GM18519 (cell line): Measurements from ENCODE around the gene TSKU.

Experiments used
- ATAC-seq: cut with Tn5 transposase; IDR thresholded peaks from one replicate; pipeline ENCODE4 v1.9.1; 2021; ENCODE audit warnings: mild to moderate bottlenecking, moderate library complexity; ENCODE audit not compliant: unreplicated experiment, low FRiP score

Gene TSKU

DNA sequence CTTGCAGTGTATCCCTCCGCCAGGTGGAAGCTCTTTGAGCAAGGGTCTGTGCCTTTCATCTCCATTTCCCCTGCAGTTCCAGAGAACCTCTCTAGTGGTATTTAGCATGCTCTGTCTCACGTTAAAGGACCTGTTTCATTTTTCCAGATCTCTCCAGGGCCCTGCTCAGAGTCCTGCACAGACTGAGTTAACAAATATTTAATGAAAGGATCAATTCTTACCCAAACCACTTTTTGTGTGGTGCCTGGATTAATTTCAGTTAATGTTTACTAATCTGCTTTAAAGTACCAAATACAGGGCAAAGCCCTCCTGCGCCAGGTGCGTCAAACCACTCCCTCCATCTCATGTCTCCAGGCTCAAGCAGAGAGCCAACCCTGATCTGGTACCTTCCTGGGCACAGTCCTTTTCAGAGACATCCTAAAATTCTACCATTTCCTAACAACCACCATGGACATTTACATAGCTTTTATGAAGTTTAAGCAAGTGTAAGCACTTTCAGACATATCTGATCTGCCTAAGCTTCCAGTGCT is 58.8 kb downstream of the TSKU start:
- ATAC-seq = no peak

DNA sequence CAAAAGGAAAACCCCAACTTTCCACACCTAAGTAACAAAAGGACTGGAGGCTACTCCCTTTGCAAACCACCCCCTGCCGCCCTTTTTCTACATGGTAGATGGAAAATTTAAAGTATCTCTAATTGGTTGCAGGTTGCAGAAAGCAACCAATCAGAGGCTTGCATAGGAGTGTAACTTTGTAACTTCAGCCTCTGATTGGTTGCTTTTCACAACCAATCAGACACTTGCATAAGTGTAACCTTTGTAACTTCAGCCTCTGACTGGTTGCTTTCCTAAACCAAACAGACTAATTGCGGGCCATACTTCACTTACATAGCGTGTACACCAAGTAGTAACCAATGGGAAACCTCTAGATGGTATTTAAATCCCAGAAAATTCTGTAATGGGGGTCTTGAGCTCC is 60.8 kb downstream of the TSKU start:
- no peak for ATAC-seq

DNA sequence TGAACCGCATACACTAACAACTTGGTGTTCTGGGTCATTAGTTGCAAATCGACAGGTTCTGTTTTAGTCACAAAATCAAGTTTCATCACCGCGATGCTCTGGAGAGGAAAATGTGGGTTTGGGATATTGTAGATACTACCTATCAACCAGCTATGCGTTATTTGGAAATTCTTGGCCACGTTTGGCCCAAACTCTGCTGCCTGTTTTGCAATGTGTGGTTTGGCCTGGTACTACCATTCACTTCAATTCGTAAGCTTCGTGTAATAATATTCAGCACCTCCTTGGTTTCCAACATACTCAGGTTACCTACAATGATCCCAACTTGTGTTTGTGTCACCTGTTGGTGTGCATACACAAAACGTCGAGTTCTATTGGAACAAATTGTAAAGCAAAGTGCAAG is 61.4 kb downstream of the TSKU start:
- no peak for ATAC-seq

DNA sequence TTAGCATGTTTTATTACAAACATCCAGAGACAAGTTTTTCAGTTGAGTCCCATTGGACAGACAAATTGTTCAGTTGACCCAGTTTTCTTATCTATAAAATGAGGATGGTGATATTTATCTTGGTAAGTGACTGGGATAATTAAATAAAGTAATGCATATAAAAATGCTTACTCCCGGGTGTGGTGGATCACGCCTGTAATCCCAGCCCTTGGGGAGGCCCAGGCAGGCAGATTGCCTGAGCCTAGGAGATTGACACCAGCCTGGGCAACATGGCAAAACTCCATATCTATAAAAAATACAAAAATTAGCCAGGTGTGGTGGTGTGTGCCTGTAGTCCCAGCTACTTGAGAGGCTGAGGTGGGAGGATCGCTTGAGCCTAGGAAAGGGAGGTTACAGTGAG is 61.9 kb downstream of the TSKU start:
- no peak for ATAC-seq

DNA sequence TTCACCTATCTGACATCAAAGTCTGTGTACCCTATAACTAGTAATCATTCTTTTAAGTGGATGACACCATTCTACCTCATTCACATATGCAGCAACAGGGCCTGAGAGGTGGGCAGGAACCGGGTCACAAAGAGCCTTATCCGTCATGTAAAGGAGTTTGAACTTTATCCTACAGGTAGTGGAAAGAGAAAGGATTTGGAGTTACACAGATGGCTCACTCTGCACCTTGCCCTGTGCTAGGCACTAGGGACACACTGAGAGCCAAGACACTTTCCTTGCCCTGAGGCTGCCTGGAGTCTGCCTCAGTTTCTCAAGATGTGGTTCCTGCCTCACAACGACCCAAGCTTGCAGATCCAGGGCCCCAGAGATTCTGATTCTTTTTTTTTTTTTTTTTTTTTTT is 63.3 kb downstream of the TSKU start:
- ATAC-seq = no peak
